NCI-H1092 treated with DMSO at 0.1 percent for 48 hours (cell line): ENCODE measurements around the gene RNF224.

Experiments used
- DNase-seq: peaks from one replicate; lab custom pipeline; 2025; lab: John Stamatoyannopoulos, UW

RNF224 gene

DNA sequence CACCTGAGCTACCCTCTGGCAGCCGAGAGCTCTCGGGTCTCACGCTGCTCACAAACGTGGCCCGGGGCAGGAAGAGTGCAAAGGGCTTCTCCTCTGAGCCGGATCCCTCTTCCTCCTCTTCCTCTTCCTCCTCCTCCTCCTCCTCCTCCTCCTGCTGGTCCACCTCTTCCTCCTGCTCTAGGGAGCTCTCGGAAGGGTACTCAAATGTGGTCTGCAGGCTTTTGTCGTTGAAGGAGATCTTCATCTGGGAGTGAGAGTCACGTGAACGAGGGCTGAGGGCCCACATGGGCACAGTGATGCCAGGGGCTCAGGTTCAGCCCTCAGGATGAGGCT, 34.9 kb upstream of the RNF224 start:
- no peak for DNase-seq

DNA sequence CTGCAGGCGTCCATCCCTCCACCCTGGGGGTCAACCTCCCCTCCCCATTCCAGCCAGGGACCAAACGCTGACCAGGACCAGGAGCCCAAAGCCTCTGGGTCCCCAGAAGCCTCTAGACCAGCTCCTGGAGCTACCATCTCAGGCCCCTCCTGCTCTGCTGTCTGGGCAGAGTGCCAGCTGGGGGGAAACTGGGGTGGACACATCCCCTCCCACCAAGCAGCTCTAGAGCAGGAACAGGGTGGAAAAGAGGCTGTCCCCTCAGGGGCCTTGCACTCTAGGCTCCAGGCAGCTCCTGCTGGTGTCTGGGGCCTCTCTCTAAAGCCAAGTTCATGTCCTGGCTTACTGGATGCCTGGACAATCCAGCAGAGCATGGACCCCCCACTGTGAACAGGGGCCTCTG, 34.4 kb upstream of the RNF224 start:
- DNase-seq, result no peak

DNA sequence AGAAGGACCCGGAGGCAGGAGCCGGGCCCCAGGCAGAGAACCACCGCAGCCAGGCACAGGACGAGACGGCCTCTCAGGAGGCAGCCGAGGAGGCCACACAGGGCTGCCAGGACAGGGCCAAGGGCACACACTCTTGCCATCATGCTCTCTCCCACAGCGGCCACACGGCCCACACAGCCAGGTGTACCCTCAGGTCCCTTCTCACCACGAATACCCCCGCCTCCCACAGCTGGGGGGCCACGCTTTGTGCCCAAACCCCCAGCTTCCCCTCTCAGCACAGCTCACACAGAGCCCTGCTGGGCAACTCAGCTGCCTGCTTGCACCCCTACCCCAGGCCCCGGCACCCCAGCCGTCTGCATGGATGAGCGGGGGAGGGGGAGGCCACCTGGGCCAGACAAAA, 33.5 kb upstream of the RNF224 start:
- no peak for DNase-seq

DNA sequence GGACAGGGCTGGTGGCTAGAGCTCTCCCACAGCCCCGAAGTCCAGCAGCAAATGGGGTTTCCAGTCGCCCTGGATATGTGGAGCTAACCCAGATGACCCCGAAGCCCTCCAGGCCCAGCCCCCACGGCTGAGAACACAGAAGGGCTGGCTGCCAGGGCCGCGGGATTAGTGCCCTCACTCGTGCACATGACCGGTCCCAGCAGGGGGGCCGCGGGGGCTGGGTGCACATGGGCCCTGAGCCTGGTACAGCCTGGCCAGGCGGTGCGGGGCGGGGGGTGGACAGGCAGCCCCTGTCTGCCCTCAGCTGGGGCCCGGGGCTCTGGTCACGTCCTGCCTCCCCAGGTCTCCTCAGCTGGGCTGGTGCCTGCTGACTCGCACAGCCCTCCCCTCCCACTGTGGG, 32.9 kb upstream of the RNF224 start:
- DNase-seq, result no peak

DNA sequence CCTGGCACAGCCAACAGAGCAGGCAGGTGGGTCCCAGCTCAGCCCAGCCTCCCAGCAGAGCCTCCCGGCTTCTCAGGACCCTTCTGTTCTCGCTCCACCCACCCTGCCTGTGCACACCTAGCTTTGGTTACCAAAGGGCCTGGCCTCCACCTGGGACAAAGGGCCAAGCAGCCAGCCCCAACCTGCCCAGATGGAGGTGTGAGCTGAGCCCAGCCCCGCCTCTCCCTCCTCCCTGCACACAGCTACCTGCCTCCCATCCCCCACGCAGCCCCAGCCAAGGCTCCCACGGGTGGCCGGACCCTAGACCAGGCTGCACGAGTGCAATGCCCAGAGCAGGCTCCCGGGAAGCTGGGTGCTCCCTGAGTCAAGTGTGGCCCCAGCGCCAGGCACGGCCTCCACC, 32.4 kb upstream of the RNF224 start:
- DNase-seq, result no peak

DNA sequence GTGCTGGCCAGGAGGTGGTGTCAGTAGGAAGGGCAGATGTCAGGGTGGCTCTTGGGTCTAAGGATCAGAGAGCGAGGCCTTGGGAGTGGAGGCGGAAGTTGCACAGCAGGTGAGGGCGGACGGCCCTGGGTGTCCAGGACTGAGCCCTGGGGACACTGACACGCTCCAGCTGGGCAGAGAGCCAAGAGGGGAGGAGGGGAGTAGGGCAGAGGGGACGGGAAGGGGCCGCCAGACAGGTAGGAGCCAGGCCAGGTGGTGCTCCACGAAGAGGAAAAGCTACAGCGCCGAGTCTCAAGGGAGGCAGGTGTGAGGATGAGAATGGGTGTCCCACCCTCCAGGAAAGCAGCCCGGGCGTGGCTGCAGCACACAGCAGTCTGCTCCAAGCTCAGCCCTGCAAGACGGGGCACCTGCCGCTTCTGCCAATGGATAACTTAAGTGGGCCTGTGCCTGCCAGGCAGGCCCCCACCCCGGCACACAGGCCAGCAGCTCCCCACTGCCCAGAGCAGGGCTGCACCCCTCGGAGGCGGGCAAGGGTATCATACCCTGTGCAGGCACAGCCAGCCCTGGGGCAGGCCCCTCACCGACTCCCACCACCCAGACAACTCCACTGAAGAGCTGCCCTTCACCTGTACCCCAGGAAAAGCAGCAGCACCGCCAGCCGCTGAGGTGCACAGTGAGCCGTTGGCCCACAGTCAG, 31.6 kb upstream of the RNF224 start:
- peak; percentile 50 for DNase-seq

DNA sequence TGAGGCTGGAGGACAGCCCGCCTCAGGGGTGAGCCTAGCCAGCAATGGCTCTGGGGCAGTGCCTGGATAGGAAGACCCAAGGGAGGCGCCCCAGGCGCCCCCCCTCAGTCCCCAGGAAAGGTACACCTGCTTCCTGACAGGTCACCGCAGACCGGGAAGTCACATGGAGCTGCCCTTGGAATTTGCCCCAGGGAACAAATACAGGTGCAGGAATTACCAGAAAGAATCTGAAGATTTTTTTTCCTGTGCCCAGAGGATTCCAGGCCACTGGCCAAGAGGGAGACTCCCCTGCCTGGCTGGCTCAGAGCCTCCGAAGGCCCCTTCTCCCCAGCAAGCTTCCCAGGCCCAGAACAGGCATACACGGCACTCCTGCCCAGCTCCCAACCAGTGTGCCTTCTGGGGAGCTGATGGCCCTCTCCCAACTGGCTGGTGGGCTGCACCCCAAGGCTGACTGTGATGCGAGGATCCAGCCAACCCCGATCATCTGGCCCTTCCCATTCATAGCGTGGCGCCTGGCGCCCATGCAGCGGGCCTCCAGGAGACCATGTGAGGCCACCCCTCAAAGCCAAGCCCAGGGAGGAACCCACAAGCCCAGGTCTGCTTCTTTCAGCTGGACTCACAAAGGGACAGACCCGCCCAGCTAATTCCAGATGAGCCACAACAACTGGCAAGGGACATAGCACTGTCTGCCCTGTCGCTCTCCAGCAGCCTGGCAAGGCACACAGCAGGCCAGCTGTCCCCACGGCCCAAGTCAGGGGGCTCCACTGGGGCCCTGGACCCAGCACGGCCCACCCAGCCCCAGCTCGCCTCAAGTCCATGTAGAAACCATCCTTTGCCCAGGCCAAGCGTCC, 29.0 kb upstream of the RNF224 start:
- no peak for DNase-seq

DNA sequence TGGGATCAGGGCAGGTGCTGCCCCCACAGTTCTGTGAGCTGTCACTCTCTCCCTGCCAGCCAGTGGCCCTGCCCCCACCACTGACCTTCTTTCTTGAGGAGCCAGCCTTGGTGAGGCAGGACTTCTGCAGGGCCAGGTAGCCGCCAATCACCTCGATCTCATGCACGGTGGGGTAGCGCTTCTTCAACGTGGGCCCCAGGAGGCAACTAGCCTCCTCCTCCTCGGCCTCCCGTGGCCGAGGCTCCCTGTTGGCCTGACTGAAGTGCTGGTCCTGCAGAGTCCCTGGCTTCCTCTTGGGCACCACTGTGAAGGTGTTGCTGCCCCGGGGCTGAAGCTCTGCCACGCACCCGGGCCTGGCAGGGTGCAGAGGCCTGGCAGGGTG, 28.4 kb upstream of the RNF224 start:
- no peak for DNase-seq

DNA sequence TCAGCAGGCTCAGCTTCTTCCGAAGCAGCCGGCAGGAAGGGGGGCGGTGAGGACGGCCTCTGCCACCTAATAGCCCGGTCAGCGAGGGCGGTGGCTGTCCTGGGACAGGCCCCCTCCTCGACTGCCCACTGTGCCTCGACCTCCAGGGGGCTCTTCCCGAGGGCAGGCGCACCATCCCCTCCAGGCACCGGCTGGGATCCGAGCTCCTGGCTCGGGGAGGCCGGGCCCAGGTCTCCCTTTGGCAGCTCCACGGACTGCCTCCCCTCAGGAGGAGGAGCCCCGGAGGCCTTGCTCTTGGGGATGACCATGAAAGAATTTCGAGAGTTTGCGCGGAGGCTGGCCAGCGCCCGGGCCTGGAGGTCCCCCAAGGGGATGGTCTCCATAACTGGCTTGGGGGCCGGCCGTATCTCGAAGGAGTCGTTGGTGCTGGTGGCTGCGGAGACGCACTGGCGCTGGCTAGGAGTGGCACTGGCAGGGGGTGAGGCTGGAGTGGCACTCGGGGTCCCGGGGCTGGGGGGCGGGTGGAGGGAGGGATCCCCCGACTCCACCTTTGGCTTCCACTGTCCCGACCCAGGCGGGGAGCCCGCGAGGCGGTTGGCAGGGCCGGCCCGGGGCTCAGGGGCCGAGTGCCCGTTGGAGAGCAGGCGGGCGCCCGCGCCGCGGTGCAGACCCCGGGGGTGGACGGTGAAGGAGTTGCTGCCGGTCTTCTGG, 27.7 kb upstream of the RNF224 start:
- no peak for DNase-seq

DNA sequence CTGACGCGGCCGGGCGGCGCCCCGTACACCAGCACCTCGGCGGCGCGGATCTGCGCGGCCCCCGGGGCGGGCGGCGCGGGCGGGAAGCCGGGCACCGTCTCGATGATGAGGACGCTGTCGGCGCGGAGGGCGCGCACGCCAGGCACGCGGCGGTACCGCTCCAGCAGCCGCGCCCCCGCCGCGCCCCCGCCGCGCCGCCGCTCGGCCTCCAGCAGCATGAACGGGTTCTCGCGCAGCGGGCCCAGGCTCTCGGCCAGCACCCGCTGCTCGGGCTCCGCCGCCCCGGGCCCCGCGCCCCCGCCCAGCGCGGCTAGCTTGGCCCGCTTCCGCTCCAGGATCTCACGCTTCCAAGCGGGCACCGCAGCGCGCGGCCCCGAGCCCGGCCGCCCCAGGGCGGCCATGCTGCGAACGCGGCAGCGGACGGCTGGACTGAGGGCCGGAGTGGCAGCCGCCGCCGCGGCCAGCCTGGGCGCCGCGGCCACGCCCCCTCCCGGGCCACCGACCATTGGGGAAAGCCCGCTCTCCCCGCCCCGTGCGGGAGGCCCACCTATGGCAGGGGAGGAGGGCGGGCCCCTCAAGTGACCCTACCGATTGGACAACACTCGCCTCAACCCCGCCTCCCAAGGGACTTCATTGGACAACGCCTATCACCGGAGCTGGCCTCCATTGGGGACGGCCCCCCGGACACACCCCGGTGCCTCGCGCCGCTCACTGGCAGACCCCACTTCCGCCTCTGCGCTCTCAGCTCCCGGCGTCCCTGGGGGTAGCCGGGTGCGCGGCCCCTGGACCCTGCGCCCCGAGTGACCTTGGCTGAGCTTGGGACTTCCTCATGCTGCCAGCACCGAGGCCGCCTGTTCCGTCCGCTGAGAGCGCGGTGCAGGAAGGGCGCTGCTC, 26.7 kb upstream of the RNF224 start, which contains the start of gene TPRN:
TSS of gene TPRN (minus strand) at position 431 of the 894 bp plus-strand sequence. CDS start at position 401, 30 bp downstream.
- peak; percentile 99 for DNase-seq

DNA sequence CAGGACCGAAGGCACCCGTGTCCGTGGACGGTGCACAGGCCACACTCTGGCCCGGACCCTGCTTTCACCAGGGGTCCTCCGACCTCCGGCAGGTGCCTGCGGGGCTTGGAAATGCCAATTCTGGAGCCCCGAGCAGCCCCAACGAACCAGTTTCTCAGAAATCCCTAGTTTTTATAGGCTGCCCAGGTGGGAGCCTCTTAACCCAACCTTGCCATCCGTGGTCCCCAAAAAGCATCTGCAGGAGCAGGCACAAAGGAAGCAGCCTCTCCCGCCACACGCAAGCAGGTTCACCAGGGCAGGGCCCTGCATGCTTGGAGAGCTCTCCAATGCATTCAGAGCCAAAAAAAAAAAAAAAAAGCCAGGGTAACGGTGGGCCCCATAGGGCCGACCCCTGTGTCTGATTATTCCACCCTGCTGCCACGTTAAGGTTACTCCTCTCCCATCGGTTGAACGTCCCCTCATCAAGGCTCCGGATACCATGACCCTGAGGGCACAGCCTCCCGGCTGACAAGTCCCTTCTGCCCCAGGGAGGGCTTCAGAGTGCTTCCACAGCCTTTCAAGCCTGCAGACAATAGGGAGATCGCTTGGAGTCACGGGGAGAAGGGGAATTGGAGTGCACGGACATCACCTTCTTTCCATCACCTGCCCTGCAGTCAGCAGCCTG, 26.0 kb upstream of the RNF224 start:
- no peak for DNase-seq

DNA sequence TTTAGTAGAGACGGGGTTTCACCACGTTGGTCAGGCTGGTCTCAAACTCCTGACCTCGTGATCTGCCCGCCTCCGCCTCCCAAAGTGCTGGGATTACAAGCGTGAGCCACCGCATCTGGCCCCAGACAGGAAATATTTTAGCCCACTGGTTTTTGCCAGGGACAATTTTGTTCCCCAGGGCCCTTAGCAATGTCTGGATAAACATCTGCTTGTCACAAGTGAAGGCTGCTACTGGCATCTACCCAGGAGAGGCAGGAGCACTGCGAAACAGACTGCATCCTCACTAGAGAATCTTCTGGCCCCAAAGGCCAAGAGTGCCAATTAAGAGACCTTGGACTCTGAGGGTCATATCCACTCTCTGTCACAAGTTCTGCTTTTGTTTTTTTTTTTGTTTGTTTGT, 24.3 kb upstream of the RNF224 start:
- DNase-seq, result no peak

DNA sequence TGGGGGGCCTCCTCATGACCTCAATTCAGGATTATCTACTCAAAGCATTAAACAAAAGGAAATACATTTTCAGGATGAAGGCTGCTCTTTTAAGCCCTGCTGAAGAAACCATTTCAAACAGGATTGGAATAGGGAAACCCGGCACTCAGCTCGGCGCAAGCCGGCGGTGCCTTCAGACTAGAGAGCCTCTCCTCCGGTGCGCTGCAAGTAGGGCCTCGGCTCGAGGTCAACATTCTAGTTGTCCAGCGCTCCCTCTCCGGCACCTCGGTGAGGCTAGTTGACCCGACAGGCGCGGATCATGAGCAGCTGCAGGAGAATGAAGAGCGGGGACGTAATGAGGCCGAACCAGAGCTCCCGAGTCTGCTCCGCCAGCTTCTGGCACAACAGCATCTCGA, 22.6 kb upstream of the RNF224 start:
- no peak for DNase-seq

DNA sequence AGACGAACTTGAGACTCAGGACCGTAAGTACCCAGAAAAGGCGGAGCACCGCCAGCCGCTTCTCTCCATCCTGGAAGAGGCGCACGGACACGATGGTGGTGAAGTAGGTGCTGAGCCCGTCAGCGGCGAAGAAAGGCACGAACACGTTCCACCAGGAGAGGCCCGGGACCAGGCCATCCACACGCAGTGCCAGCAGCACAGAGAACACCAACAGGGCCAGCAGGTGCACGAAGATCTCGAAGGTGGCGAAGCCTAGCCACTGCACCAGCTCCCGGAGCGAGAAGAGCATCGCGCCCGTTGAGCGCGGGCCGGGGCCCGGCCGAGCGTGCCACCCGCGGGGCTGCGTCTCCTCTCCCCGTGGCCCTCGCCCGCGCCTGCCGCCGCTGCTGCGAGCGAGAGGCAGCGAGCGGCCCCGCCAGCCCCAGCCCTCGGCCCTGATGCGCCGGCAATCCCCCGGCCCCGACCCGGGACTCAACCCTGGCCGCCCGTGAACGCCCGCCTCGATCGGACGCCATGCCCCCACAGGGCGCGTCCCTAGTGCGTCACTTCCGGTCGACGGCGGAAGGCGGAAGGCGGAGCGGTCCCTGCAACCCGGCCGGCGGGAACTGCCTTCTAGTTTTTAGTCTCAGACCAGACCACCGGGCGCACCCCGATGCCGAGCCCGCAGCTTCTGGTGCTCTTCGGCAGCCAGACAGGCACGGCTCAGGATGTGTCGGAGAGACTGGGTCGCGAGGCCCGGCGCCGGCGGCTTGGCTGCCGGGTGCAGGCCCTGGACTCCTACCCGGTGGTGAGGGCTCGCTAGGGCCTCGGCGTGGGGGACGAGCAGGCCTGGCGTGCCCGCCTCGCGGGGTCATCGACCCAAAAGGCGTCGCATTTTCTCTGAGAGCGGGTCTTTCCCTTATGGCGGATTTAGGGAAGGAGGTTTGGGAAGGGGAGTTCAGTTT, 21.9 kb upstream of the RNF224 start, which contains the start of the genes NDOR1 and TMEM203:
TSS of gene NDOR1 (plus strand) at position 575 of the 944 bp plus-strand sequence. CDS start at position 653, 78 bp downstream.
TSS of gene TMEM203 (minus strand) at position 523 of the 944 bp plus-strand sequence. CDS start at position 289, 234 bp downstream.
- peak; percentile 45 for DNase-seq

DNA sequence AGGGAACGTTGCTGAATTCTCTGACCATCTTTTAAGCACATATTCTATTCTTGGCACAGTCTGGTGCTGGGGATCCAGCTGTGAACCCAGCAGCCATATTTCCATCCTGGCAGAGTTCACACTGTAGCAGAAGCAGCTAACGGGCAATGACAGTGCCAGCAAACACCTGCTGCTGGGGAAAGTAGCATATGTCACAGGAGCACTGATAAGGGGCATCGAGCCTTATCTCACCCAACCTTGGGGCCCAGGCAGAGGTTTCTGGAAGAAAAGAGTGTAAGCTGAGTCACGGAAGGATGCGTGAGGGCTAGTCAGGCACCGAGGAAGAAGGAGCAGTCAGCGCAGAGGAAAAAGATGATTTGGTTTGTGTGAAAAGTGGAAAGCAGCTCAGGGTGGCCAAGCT, 20.7 kb upstream of the RNF224 start:
- no peak for DNase-seq

DNA sequence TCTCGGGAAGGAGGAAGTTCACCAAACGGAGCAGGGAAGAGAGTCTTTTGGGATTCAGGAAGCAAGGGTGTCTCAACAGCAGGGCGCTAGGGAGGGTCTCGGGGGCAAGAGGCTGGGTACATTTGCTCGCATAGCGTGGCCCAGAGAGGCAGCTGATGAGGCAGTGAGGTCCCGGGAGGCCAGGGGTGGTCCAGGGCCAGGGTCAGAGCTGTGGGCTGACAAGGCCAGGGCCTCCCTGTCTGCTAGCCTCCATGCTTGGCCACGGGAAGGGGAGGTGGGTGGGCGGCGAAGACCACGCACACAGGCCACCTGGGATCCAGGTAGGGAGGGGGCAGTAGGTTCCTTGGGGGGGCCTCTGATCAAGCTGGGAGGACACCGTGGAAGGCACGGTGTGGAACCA, 15.8 kb upstream of the RNF224 start:
- DNase-seq, result no peak

DNA sequence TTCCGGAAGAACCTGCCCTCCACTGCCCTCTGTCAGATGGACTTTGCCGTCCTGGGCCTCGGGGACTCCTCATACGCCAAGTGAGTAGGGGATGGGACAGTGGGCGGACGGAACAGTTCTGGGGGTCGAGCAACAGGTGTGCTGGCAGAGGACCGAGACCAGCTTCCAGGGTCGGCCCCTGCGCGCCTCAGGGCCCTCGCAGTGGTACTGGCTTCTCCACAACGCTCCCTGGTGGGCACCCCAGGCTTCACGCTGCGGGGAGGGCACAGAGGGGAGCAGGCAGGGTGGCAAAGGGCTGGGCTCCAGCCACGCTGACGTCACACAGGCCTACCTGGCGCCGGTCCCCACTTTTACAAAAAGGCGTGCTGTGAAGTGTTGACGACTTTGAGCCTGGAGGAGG, 14.8 kb upstream of the RNF224 start:
- no peak for DNase-seq

DNA sequence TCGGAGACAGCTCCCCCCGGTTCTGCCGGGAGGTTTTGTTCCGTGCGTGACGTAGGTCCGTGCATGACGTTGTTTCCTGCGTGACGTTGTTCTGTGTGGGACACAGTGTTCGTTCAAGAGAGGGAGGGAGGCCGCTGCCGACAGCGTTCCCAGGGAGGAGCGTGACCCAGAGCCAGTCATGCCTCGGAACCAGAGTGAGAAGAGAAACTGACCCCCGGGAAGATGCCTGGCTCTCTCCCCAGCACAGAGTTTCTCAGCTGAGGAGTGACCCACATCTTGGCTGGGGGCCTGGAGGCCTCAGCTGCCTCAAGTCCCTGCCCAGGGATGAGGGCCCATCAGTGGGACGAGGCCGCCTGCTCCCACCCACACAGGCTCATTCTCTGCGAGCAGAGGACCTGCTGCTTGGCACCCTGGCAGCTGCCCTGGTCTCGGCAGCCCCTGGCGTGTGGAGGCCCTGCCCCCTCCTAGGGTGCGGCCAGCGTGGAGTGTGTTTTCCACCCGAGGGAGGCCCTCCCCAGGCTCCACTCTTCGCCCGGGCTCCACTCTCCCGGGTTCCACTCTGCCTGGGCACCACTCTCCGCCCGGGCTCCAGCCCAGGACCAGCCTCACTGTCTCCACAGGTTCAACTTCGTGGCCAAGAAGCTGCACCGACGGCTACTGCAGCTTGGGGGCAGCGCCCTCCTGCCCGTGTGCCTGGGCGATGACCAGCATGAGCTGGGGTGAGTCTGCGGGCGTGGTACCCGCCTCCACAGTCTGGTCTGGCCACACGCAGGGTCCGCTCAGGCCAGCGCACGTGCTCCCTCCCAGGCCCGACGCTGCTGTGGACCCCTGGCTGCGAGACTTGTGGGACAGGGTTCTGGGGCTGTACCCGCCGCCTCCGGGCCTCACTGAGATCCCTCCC, 13.9 kb upstream of the RNF224 start:
- DNase-seq, result no peak

DNA sequence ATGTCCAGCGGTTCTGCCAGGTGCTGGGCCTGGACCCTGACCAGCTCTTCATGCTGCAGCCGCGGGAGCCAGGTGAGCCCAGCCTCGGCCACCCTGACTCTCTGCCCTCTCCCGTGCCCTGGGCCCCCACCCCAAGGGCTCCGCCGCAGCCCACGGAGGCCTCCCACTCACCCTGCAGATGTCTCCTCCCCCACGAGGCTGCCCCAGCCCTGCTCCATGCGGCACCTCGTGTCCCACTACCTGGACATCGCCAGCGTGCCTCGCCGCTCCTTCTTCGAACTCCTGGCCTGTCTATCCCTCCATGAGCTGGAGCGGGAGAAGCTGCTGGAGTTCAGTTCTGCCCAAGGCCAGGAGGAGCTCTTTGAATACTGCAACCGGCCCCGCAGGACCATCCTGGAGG, 12.7 kb upstream of the RNF224 start:
- DNase-seq, result no peak
